Smooth muscle cell (in vitro differentiated cells): ENCODE measurements around the gene ARRB1. TPM values are rescaled to one million over a fixed set of nuclear protein-coding genes. Genes with fewer than 3 reads are reported as not detected.
A peak's percentile ranks its signal among the peaks of the same experiment; 100 is the strongest.

Experiments
- DNase-seq: peaks from one replicate; lab custom pipeline; 2025; ENCODE audit not compliant: unreplicated experiment; lab: John Stamatoyannopoulos, UW
- H2AFZ ChIP-seq: fragments of 200-600 bp; sonication (generic); 2 replicates; pipeline ENCODE4 v1.6.0; 2016; ENCODE audit warnings: antibody characterized with exemption, low read depth, mild to moderate bottlenecking
- H3F3A ChIP-seq: fragments of 200-600 bp; sonication (generic); 2 replicates; pipeline ENCODE4 v1.6.0; 2017; ENCODE audit warnings: antibody characterized with exemption, low read depth
- H3K27ac ChIP-seq: fragments of 200-600 bp; sonication (generic); 2 replicates; pipeline ENCODE4 v1.5.1; 2016; ENCODE audit warnings: low read depth, mild to moderate bottlenecking
- H3K27me3 ChIP-seq: fragments of 200-600 bp; sonication (generic); 2 replicates; pipeline ENCODE4 v1.6.1; 2016; ENCODE audit warnings: low read depth, mild to moderate bottlenecking
- H3K36me3 ChIP-seq: fragments of 200-600 bp; sonication (generic); 2 replicates; pipeline ENCODE4 v1.5.1; 2016; ENCODE audit warnings: low read depth
- H3K4me1 ChIP-seq: fragments of 200-600 bp; sonication (generic); 2 replicates; pipeline ENCODE4 v1.5.1; 2016; ENCODE audit warnings: low read depth
- H3K4me2 ChIP-seq: fragments of 200-600 bp; sonication (generic); 2 replicates; pipeline ENCODE4 v1.6.0; 2016; ENCODE audit warnings: mild to moderate bottlenecking
- H3K4me3 ChIP-seq: fragments of 200-600 bp; sonication (generic); 2 replicates; pipeline ENCODE4 v1.5.1; 2016; ENCODE audit warnings: mild to moderate bottlenecking
- H3K79me2 ChIP-seq: fragments of 200-600 bp; sonication (generic); 2 replicates; pipeline ENCODE4 v1.6.0; 2016; ENCODE audit warnings: low read depth, mild to moderate bottlenecking
- H3K9ac ChIP-seq: fragments of 200-600 bp; sonication (generic); 2 replicates; pipeline ENCODE4 v1.6.0; 2016; ENCODE audit warnings: low read depth
- H3K9me3 ChIP-seq: fragments of 200-600 bp; sonication (generic); replicated peaks from 2 replicates; pipeline ENCODE4 v1.5.1; 2016; ENCODE audit warnings: low read depth
- H4K20me1 ChIP-seq: fragments of 200-600 bp; sonication (generic); 2 replicates; pipeline ENCODE4 v1.6.0; 2016; ENCODE audit warnings: low read depth
- CTCF ChIP-seq: fragments of 200-600 bp; sonication (generic); IDR thresholded peaks from 2 replicates; pipeline ENCODE4 v1.5.1; 2017; ENCODE audit warnings: borderline replicate concordance, mild to moderate bottlenecking, antibody characterized with exemption; ENCODE audit not compliant: insufficient read depth, poor library complexity, severe bottlenecking
- WGBS: methylation state at CpG from one replicate; pipeline ENCODE4 v1.1.7; 2016; ENCODE audit warnings: low lambda C conversion rate; 5-methylcytosine and 5-hydroxymethylcytosine counted together
- polyA plus RNA-seq: library from polyadenylated mRNA; unstranded; fragments of >200 nt; fragmentation: Nextera tagmentation; extraction: Ambion mirVana; gene quantifications from 2 replicates; pipeline ENCODE4 v1.2.1, GENCODE V29; 2016
- total RNA-seq: library from RNA; depleted of rRNA; stranded (reverse); fragments of >200 nt; gene quantifications from 2 replicates; pipeline ENCODE4 v1.2.3, GENCODE V29; 2014

Gene ARRB1
- total and polyA plus RNA-seq, 2 experiments from 2014 or later: 4.6 to 16.9 TPM

- no peak overlapping the region for H3K4me3 ChIP-seq
- peaks cover 3% of the 10 kb centered on the region for H3F3A ChIP-seq
- no peak for DNase-seq
- no peak overlapping the region for H3K9ac ChIP-seq
- H4K20me1 ChIP-seq: no peaks in the 10 kb centered on the region
- H3K27ac ChIP-seq: no peak overlapping the region
- 26% methylated on average over 9 of the region's 9 CpGs for WGBS
- H3K4me1 ChIP-seq: no peaks in the 10 kb centered on the region
- H3K4me2 ChIP-seq: peak overlapping the region; percentile 63
- no peaks in the 10 kb centered on the region for H3K27me3 ChIP-seq
- H3K36me3 ChIP-seq: no peaks in the 10 kb centered on the region
- H3K79me2 ChIP-seq: no peaks in the 10 kb centered on the region
- TF ChIP-seq CTCF: peak; percentile 74
- no peaks in the 10 kb centered on the region for H3K9me3 ChIP-seq
- peak overlapping the region; percentile 46 for H2AFZ ChIP-seq
These were observed 37.2 kb upstream of the ARRB1 start for GRCh38 chr11:75388386-75389275.

- no peak for TF ChIP-seq CTCF
- no peaks in the 10 kb centered on the region for H4K20me1 ChIP-seq
- no peak overlapping the region for H3K27ac ChIP-seq
- H3K4me1 ChIP-seq: no peaks in the 10 kb centered on the region
- no peak overlapping the region for H3K4me2 ChIP-seq
- no peak overlapping the region for H2AFZ ChIP-seq
- H3K4me3 ChIP-seq: no peak overlapping the region
- 63% methylated on average over 3 of the region's 3 CpGs for WGBS
- no peaks in the 10 kb centered on the region for H3K79me2 ChIP-seq
- no peak overlapping the region for H3K9ac ChIP-seq
- no peaks in the 10 kb centered on the region for H3K36me3 ChIP-seq
- no peaks in the 10 kb centered on the region for H3K9me3 ChIP-seq
- no peaks in the 10 kb centered on the region for H3K27me3 ChIP-seq
- no peak for DNase-seq
- H3F3A ChIP-seq: peaks cover 3% of the 10 kb centered on the region
These were observed 36.4 kb upstream of the ARRB1 start for GRCh38 chr11:75387736-75388294.

GRCh38 chr11:75386942-75387630 lies 35.6 kb upstream of the ARRB1 start:
- Histone ChIP-seq H3K27ac (no peak overlapping the region), H3K9ac (no peak overlapping the region), H3K4me3 (no peak overlapping the region), H3K4me1 (no peaks in the 10 kb centered on the region), H3F3A (peaks cover 3% of the 10 kb centered on the region), H2AFZ (no peak overlapping the region), H3K36me3 (no peaks in the 10 kb centered on the region), H3K27me3 (no peaks in the 10 kb centered on the region), H3K79me2 (no peaks in the 10 kb centered on the region), H4K20me1 (no peaks in the 10 kb centered on the region), H3K9me3 (no peaks in the 10 kb centered on the region), H3K4me2 (no peak overlapping the region)
- no peak for DNase-seq
- WGBS: 22% methylated on average over 3 of the region's 3 CpGs
- no peak for TF ChIP-seq CTCF
